GM18498 (cell line): ENCODE results near the gene PDE11A.

ENCODE experiments used
- ATAC-seq: cut with Tn5 transposase; IDR thresholded peaks from one replicate; pipeline ENCODE4 v1.9.1; 2021; ENCODE audit warnings: mild to moderate bottlenecking, moderate library complexity; ENCODE audit not compliant: unreplicated experiment

The PDE11A gene

GRCh38 chr2:177676636-177677035, 395.9 kb downstream of the PDE11A start:
- no peak for ATAC-seq

- ATAC-seq: no peak
Measured at GRCh38 chr2:177675825-177676224, 396.8 kb downstream of the PDE11A start.

- no peak for ATAC-seq
Measured at GRCh38 chr2:177675350-177675821, 397.2 kb downstream of the PDE11A start.

GRCh38 chr2:177673602-177674595, 398.7 kb downstream of the PDE11A start:
- ATAC-seq: no peak

GRCh38 chr2:177671662-177672061, 400.9 kb downstream of the PDE11A start:
- ATAC-seq: no peak

GRCh38 chr2:177670791-177671535, 401.6 kb downstream of the PDE11A start:
- no peak for ATAC-seq

- ATAC-seq: no peak
Measured at GRCh38 chr2:177669625-177670330, 402.8 kb downstream of the PDE11A start.

GRCh38 chr2:177669201-177669600, 403.4 kb downstream of the PDE11A start:
- no peak for ATAC-seq

- no peak for ATAC-seq
Measured at GRCh38 chr2:177668617-177669016, 404.0 kb downstream of the PDE11A start.

GRCh38 chr2:177667626-177668025, 405.0 kb downstream of the PDE11A start:
- no peak for ATAC-seq

- no peak for ATAC-seq
Measured at GRCh38 chr2:177666408-177666807, 406.2 kb downstream of the PDE11A start.

GRCh38 chr2:177665948-177666347, 406.6 kb downstream of the PDE11A start:
- ATAC-seq: no peak

- no peak for ATAC-seq
Measured at GRCh38 chr2:177665328-177665727, 407.2 kb downstream of the PDE11A start.

- no peak for ATAC-seq
Measured at GRCh38 chr2:177662895-177663294, 409.7 kb downstream of the PDE11A start.

GRCh38 chr2:177660742-177661141, 411.8 kb downstream of the PDE11A start:
- ATAC-seq: no peak

- ATAC-seq: no peak
Measured at GRCh38 chr2:177658309-177658708, 414.3 kb downstream of the PDE11A start.

GRCh38 chr2:177651833-177652232, 420.7 kb downstream of the PDE11A start:
- no peak for ATAC-seq

GRCh38 chr2:177649568-177650518, 422.7 kb downstream of the PDE11A start:
- ATAC-seq: no peak

GRCh38 chr2:177646791-177647190, 425.8 kb downstream of the PDE11A start:
- ATAC-seq: no peak

- ATAC-seq: no peak
Measured at GRCh38 chr2:177646241-177646640, 426.3 kb downstream of the PDE11A start.
